HepG2 (cell line): ENCODE data around the gene TXNDC11. TPM values are rescaled to one million over a fixed set of nuclear protein-coding genes. Genes with fewer than 3 reads are reported as not detected.
A peak's percentile ranks its signal among the peaks of the same experiment; 100 is the strongest.

ENCODE experiments used
- CEBPB ChIP-seq: IDR thresholded peaks from 2 replicates; pipeline ENCODE4 v1.6.1; 2011; ENCODE audit warnings: low read depth, low read length, improper control_type of control experiment, borderline replicate concordance
- CENPT ChIP-seq: sonication (generic); formaldehyde crosslinking; IDR thresholded peaks from 2 replicates; pipeline ENCODE4 v1.8.0; 2022; ENCODE audit warnings: low read depth, mild to moderate bottlenecking, moderate library complexity, missing genetic modification reagents
- FOSL2 ChIP-seq: sonication (generic); formaldehyde crosslinking; IDR thresholded peaks from 2 replicates; pipeline ENCODE4 v1.4.0; 2020; ENCODE audit warnings: missing genetic modification reagents
- FOXP1 ChIP-seq, 2 experiments: fragments of 450-650 bp in 1 of 2; IDR thresholded peaks; 2 replicates each; pipeline ENCODE4 v1.6.1; 2017 to 2018; ENCODE audit warnings: antibody characterized with exemption in 1 of 2
- IRF2 ChIP-seq: IDR thresholded peaks from 2 replicates; pipeline ENCODE4 v1.6.1; 2018; ENCODE audit warnings: missing genetic modification reagents, missing compliant biosample characterization
- KAT2B ChIP-seq: fragments of 150-350 bp; IDR thresholded peaks from 2 replicates; pipeline ENCODE4 v1.6.1; 2014; ENCODE audit warnings: low read depth, low read length, borderline replicate concordance
- KDM1A ChIP-seq: IDR thresholded peaks from 2 replicates; pipeline ENCODE4 v1.6.1; 2016; ENCODE audit warnings: missing compliant biosample characterization
- MEF2D ChIP-seq: sonication (generic); formaldehyde crosslinking; IDR thresholded peaks from 2 replicates; pipeline ENCODE4 v1.5.1; 2020; ENCODE audit warnings: mild to moderate bottlenecking, missing genetic modification reagents
- NFE2 ChIP-seq: sonication (generic); formaldehyde crosslinking; IDR thresholded peaks from 2 replicates; pipeline ENCODE4 v1.4.0; 2020; ENCODE audit warnings: missing genetic modification reagents
- NONO ChIP-seq, 2 experiments: fragments of 450-650 bp in 1 of 2; sonication (generic) in 1 of 2; formaldehyde crosslinking in 1 of 2; IDR thresholded peaks in 1 of 2; conservative IDR thresholded peaks in 1 of 2; 2 replicates each; pipeline versions ENCODE4 v1.6.1 to v1.8.0; 2017 to 2022; ENCODE audit warnings: mild to moderate bottlenecking in 1 of 2, missing genetic modification reagents in 1 of 2, moderate library complexity in 1 of 2
- SMARCC2 ChIP-seq: fragments of 450-650 bp; IDR thresholded peaks from 2 replicates; pipeline ENCODE4 v1.6.1; 2017; ENCODE audit warnings: antibody characterized with exemption, mild to moderate bottlenecking
- TRIM24 ChIP-seq: sonication (generic); formaldehyde crosslinking; IDR thresholded peaks from 2 replicates; pipeline ENCODE4 v1.8.0; 2022; ENCODE audit warnings: mild to moderate bottlenecking, missing genetic modification reagents
- ZNF251 ChIP-seq: sonication (generic); formaldehyde crosslinking; IDR thresholded peaks from 2 replicates; pipeline ENCODE4 v1.9.0; 2021; ENCODE audit warnings: mild to moderate bottlenecking, missing genetic modification reagents
- ZNF292 ChIP-seq: sonication (generic); formaldehyde crosslinking; IDR thresholded peaks from 2 replicates; pipeline ENCODE4 v1.8.1; 2022; ENCODE audit warnings: mild to moderate bottlenecking, low read depth, missing genetic modification reagents, borderline replicate concordance
- ZNF547 ChIP-seq: sonication (generic); formaldehyde crosslinking; IDR thresholded peaks from 2 replicates; pipeline ENCODE4 v1.5.1; 2020; ENCODE audit warnings: mild to moderate bottlenecking, missing genetic modification reagents
- ZNF549 ChIP-seq: sonication (generic); formaldehyde crosslinking; IDR thresholded peaks from 2 replicates; pipeline ENCODE4 v1.5.0; 2020; ENCODE audit warnings: missing genetic modification reagents
- ZNF572 ChIP-seq: sonication (generic); formaldehyde crosslinking; IDR thresholded peaks from 2 replicates; pipeline ENCODE4 v1.5.1; 2020; ENCODE audit warnings: mild to moderate bottlenecking, missing genetic modification reagents
- polyA plus RNA-seq, 8 experiments: library from polyadenylated mRNA; depleted of rRNA in 3 of 8; stranded (reverse) in 7 of 8; unstranded in 1 of 8; fragments of >200 nt; fragmentation: Illumina TruSeq in 4 of 8; extraction: Trizol in 4 of 8; gene quantifications; 2 replicates each; pipeline versions ENCODE4 v1.2.1 to v1.2.3, GENCODE V29; 2011 to 2016; ENCODE audit warnings: low read depth in 4 of 8, missing spikeins in 1 of 8, mixed read lengths in 1 of 8; ENCODE audit not compliant: insufficient read depth in 1 of 8
- total RNA-seq, 5 experiments: library from RNA; depleted of rRNA; stranded (reverse); fragments of >200 nt; fragmentation: Illumina TruSeq; extraction: Trizol; gene quantifications; 2 replicates each; pipeline ENCODE4 v1.2.3, GENCODE V29; 2016; ENCODE audit warnings: low read depth in 1 of 5
- TF ChIP-seq, protein P1 (sequence below): sonication (generic); formaldehyde crosslinking; IDR thresholded peaks from 2 replicates; pipeline ENCODE4 v1.4.0; 2020; ENCODE audit warnings: missing genetic modification reagents
- TF ChIP-seq, protein P2 (sequence below): sonication (generic); formaldehyde crosslinking; IDR thresholded peaks from 2 replicates; pipeline ENCODE4 v1.4.0; 2020; ENCODE audit warnings: missing genetic modification reagents, mild to moderate bottlenecking, borderline replicate concordance
- TF ChIP-seq, protein P3 (sequence below): sonication (generic); formaldehyde crosslinking; IDR thresholded peaks from 2 replicates; pipeline ENCODE4 v1.4.0; 2020; ENCODE audit warnings: mild to moderate bottlenecking, missing genetic modification reagents
- TF ChIP-seq, protein P4 (sequence below): sonication (generic); formaldehyde crosslinking; IDR thresholded peaks from 2 replicates; pipeline ENCODE4 v1.8.1; 2022; ENCODE audit warnings: mild to moderate bottlenecking, missing genetic modification reagents

TXNDC11 gene
- total and polyA plus RNA-seq, 2 of the 13 experiments (the other 11 are each of a cell fraction or from before 2014, with no cell fraction given): 74.9 to 123 TPM

DNA sequence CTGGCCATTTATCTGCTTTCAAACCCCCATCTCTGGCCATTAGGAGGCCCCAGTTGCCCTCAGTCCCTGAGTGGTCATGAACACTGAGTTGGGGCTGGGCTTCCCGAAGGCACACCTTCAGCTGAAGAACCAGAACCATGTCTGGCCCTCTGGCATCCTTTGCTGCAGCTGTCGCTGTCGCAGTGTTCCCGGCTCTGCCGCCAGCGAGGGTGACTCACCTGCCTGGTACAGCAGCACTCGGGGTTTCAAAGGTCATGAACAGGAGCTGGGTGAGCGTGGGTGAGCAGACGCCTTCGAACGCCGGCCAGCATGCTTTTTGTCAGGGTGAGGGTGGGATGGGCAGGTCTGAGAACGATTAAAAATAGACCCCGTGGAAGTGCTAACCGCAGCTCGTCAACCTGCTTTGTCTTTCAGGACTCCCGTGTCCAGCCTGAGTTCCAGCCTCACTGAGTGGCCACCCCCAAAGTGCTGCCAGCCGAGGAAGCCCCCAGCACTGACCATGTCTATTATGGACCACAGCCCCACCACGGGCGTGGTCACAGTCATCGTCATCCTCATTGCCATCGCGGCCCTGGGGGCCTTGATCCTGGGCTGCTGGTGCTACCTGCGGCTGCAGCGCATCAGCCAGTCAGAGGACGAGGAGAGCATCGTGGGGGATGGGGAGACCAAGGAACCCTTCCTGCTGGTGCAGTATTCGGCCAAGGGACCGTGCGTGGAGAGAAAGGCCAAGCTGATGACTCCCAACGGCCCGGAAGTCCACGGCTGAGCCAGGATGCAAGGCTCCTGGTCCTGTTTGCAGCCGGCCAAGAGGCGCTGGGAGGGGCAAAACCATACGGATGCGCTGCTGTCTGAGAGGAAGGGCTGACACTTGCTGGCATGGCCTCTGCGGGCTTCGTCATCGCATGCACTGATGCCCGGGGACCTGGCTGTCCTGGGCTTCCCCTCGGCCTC lies 66.8 kb downstream of the TXNDC11 start (continued):
- TF ChIP-seq, protein P1, sequence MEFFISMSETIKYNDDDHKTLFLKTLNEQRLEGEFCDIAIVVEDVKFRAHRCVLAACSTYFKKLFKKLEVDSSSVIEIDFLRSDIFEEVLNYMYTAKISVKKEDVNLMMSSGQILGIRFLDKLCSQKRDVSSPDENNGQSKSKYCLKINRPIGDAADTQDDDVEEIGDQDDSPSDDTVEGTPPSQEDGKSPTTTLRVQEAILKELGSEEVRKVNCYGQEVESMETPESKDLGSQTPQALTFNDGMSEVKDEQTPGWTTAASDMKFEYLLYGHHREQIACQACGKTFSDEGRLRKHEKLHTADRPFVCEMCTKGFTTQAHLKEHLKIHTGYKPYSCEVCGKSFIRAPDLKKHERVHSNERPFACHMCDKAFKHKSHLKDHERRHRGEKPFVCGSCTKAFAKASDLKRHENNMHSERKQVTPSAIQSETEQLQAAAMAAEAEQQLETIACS: no peak
- TF ChIP-seq ZNF547 (CRISPR knock-in tag) (peak; percentile 63; the same call in 1 of the 2 replicates), NFE2 (0 out of 2 replicates have a peak, but pooled peaks have one; percentile 4), TRIM24 (no peak), IRF2 (CRISPR knock-in tag) (0 out of 2 replicates have a peak, but pooled peaks have one; percentile 42), FOXP1 (IDR thresholded peaks at IDR 0.05) (no peak), FOXP1 (CRISPR knock-in tag; IDR thresholded peaks at IDR 0.05) (no peak), ZNF292 (peak; percentile 97), KDM1A (CRISPR knock-in tag) (peak; percentile 28; the same call in 1 of the 2 replicates), KAT2B (no peak), NONO (IDR thresholded peaks at IDR 0.05) (no peak), NONO (CRISPR knock-in tag; conservative IDR thresholded peaks at IDR 0.05) (peak; percentile 47; the same call in 1 of the 2 replicates), ZNF572 (CRISPR knock-in tag) (no peak), ZNF549 (CRISPR knock-in tag) (0 out of 2 replicates have a peak, but pooled peaks have one; percentile 46), FOSL2 (CRISPR knock-in tag) (peak; percentile 98), SMARCC2 (no peak), MEF2D (CRISPR knock-in tag) (peak; percentile 54; the same call in 1 of the 2 replicates), ZNF251 (CRISPR knock-in tag) (no peak), CENPT (CRISPR knock-in tag) (no peak), CEBPB (no peak)
- TF ChIP-seq, protein P2, sequence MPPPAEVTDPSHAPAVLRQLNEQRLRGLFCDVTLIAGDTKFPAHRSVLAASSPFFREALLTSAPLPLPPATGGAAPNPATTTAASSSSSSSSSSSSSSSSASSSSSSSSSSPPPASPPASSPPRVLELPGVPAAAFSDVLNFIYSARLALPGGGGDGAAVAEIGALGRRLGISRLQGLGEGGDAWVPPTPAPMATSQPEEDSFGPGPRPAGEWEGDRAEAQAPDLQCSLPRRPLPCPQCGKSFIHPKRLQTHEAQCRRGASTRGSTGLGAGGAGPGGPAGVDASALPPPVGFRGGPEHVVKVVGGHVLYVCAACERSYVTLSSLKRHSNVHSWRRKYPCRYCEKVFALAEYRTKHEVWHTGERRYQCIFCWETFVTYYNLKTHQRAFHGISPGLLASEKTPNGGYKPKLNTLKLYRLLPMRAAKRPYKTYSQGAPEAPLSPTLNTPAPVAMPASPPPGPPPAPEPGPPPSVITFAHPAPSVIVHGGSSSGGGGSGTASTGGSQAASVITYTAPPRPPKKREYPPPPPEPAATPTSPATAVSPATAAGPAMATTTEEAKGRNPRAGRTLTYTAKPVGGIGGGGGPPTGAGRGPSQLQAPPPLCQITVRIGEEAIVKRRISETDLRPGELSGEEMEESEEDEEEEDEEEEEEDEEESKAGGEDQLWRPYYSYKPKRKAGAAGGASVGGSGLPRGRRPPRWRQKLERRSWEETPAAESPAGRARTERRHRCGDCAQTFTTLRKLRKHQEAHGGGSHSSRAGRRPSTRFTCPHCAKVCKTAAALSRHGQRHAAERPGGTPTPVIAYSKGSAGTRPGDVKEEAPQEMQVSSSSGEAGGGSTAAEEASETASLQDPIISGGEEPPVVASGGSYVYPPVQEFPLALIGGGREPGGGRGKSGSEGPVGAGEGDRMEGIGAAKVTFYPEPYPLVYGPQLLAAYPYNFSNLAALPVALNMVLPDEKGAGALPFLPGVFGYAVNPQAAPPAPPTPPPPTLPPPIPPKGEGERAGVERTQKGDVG (CRISPR knock-in tag): peak; percentile 64; the same call in 1 of the 2 replicates
- TF ChIP-seq, protein P3, sequence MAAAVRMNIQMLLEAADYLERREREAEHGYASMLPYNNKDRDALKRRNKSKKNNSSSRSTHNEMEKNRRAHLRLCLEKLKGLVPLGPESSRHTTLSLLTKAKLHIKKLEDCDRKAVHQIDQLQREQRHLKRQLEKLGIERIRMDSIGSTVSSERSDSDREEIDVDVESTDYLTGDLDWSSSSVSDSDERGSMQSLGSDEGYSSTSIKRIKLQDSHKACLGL: no peak
- TF ChIP-seq, protein P4, sequence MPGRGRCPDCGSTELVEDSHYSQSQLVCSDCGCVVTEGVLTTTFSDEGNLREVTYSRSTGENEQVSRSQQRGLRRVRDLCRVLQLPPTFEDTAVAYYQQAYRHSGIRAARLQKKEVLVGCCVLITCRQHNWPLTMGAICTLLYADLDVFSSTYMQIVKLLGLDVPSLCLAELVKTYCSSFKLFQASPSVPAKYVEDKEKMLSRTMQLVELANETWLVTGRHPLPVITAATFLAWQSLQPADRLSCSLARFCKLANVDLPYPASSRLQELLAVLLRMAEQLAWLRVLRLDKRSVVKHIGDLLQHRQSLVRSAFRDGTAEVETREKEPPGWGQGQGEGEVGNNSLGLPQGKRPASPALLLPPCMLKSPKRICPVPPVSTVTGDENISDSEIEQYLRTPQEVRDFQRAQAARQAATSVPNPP (CRISPR knock-in tag): no peak
